HepG2 (cell line): ENCODE results near the gene DHRS11. TPM values are rescaled to one million over a fixed set of nuclear protein-coding genes. Genes with fewer than 3 reads are reported as not detected.
A peak's percentile ranks its signal among the peaks of the same experiment; 100 is the strongest.

Source experiments
- CBFB ChIP-seq: sonication (generic); formaldehyde crosslinking; IDR thresholded peaks from 2 replicates; pipeline ENCODE4 v1.4.0; 2020; ENCODE audit warnings: missing genetic modification reagents
- MXD3 ChIP-seq: IDR thresholded peaks from 2 replicates; pipeline ENCODE4 v1.6.1; 2016; ENCODE audit warnings: mild to moderate bottlenecking, missing biosample characterization, missing genetic modification reagents
- NRL ChIP-seq: sonication (generic); formaldehyde crosslinking; IDR thresholded peaks from 2 replicates; pipeline ENCODE4 v1.5.0; 2020; ENCODE audit warnings: missing genetic modification reagents, mild to moderate bottlenecking, moderate library complexity, borderline replicate concordance
- PAF1 ChIP-seq: IDR thresholded peaks from 2 replicates; pipeline ENCODE4 v1.6.1; 2016; ENCODE audit warnings: missing genetic modification reagents, missing compliant biosample characterization
- SALL2 ChIP-seq: sonication (generic); formaldehyde crosslinking; IDR thresholded peaks from 2 replicates; pipeline ENCODE4 v1.8.1; 2023; ENCODE audit warnings: mild to moderate bottlenecking, missing genetic modification reagents, inconsistent platforms
- SKI ChIP-seq: fragments of 450-650 bp; IDR thresholded peaks from one replicate; pipeline ENCODE4 v1.6.1; 2018; ENCODE audit warnings: mild to moderate bottlenecking; ENCODE audit not compliant: partially characterized antibody
- TRAFD1 ChIP-seq: sonication (generic); formaldehyde crosslinking; IDR thresholded peaks from 2 replicates; pipeline ENCODE4 v1.5.1; 2020; ENCODE audit warnings: missing genetic modification reagents, mild to moderate bottlenecking, borderline replicate concordance
- ZBTB20 ChIP-seq: sonication (generic); formaldehyde crosslinking; IDR thresholded peaks from 2 replicates; pipeline ENCODE4 v1.8.1; 2023; ENCODE audit warnings: missing genetic modification reagents, low read depth, mild to moderate bottlenecking, borderline replicate concordance
- ZC3H13 ChIP-seq: sonication (generic); formaldehyde crosslinking; IDR thresholded peaks from 2 replicates; pipeline ENCODE4 v1.8.1; 2023; ENCODE audit warnings: mild to moderate bottlenecking, missing genetic modification reagents, moderate library complexity
- ZNF251 ChIP-seq: sonication (generic); formaldehyde crosslinking; IDR thresholded peaks from 2 replicates; pipeline ENCODE4 v1.9.0; 2021; ENCODE audit warnings: mild to moderate bottlenecking, missing genetic modification reagents
- ZNF484 ChIP-seq: sonication (generic); formaldehyde crosslinking; IDR thresholded peaks from 2 replicates; pipeline ENCODE4 v1.5.1; 2020; ENCODE audit warnings: mild to moderate bottlenecking, low read depth, missing genetic modification reagents, borderline replicate concordance
- ZNF552 ChIP-seq: sonication (generic); formaldehyde crosslinking; IDR thresholded peaks from 2 replicates; pipeline ENCODE4 v1.9.0; 2022; ENCODE audit warnings: missing genetic modification reagents, mild to moderate bottlenecking, borderline replicate concordance
- ZNF577 ChIP-seq: sonication (generic); formaldehyde crosslinking; IDR thresholded peaks from 2 replicates; pipeline ENCODE4 v1.4.0; 2020; ENCODE audit warnings: mild to moderate bottlenecking, low read depth, missing genetic modification reagents, borderline replicate concordance
- ZNF7 ChIP-seq: IDR thresholded peaks from 2 replicates; pipeline ENCODE4 v1.6.1; 2016; ENCODE audit warnings: missing biosample characterization, missing genetic modification reagents
- ZNF710 ChIP-seq: sonication (generic); formaldehyde crosslinking; IDR thresholded peaks from 2 replicates; pipeline ENCODE4 v1.5.0; 2020; ENCODE audit warnings: mild to moderate bottlenecking, missing genetic modification reagents, borderline replicate concordance
- ZNF761 ChIP-seq: sonication (generic); formaldehyde crosslinking; conservative IDR thresholded peaks from 2 replicates; pipeline ENCODE4 v1.4.0; 2020; ENCODE audit warnings: mild to moderate bottlenecking, missing genetic modification reagents
- ZNF780A ChIP-seq: sonication (generic); formaldehyde crosslinking; IDR thresholded peaks from 2 replicates; pipeline ENCODE4 v1.8.0; 2022; ENCODE audit warnings: mild to moderate bottlenecking, missing genetic modification reagents, moderate library complexity
- ZSCAN12 ChIP-seq: sonication (generic); formaldehyde crosslinking; IDR thresholded peaks from 2 replicates; pipeline ENCODE4 v1.9.0; 2021; ENCODE audit warnings: mild to moderate bottlenecking, missing genetic modification reagents
- polyA plus RNA-seq, 8 experiments: library from polyadenylated mRNA; depleted of rRNA in 3 of 8; stranded (reverse) in 7 of 8; unstranded in 1 of 8; fragments of >200 nt; fragmentation: Illumina TruSeq in 4 of 8; extraction: Trizol in 4 of 8; gene quantifications; 2 replicates each; pipeline versions ENCODE4 v1.2.1 to v1.2.3, GENCODE V29; 2011 to 2016; ENCODE audit warnings: low read depth in 4 of 8, missing spikeins in 1 of 8, mixed read lengths in 1 of 8; ENCODE audit not compliant: insufficient read depth in 1 of 8
- total RNA-seq, 5 experiments: library from RNA; depleted of rRNA; stranded (reverse); fragments of >200 nt; fragmentation: Illumina TruSeq; extraction: Trizol; gene quantifications; 2 replicates each; pipeline ENCODE4 v1.2.3, GENCODE V29; 2016; ENCODE audit warnings: low read depth in 1 of 5
- TF ChIP-seq, protein P1 (sequence below): sonication (generic); formaldehyde crosslinking; IDR thresholded peaks from 2 replicates; pipeline ENCODE4 v1.4.0; 2020; ENCODE audit warnings: mild to moderate bottlenecking, missing genetic modification reagents
- TF ChIP-seq, protein P2 (sequence below): IDR thresholded peaks from 2 replicates; pipeline ENCODE4 v1.6.1; 2016
- TF ChIP-seq, protein P3 (sequence below): sonication (generic); formaldehyde crosslinking; IDR thresholded peaks from 2 replicates; pipeline ENCODE4 v1.8.1; 2023; ENCODE audit warnings: mild to moderate bottlenecking, inconsistent platforms, moderate library complexity, missing genetic modification reagents, borderline replicate concordance

The DHRS11 gene
- total and polyA plus RNA-seq, 2 of the 13 experiments (the other 11 are each of a cell fraction or from before 2014, with no cell fraction given) = 28.4 to 41.9 TPM

DNA sequence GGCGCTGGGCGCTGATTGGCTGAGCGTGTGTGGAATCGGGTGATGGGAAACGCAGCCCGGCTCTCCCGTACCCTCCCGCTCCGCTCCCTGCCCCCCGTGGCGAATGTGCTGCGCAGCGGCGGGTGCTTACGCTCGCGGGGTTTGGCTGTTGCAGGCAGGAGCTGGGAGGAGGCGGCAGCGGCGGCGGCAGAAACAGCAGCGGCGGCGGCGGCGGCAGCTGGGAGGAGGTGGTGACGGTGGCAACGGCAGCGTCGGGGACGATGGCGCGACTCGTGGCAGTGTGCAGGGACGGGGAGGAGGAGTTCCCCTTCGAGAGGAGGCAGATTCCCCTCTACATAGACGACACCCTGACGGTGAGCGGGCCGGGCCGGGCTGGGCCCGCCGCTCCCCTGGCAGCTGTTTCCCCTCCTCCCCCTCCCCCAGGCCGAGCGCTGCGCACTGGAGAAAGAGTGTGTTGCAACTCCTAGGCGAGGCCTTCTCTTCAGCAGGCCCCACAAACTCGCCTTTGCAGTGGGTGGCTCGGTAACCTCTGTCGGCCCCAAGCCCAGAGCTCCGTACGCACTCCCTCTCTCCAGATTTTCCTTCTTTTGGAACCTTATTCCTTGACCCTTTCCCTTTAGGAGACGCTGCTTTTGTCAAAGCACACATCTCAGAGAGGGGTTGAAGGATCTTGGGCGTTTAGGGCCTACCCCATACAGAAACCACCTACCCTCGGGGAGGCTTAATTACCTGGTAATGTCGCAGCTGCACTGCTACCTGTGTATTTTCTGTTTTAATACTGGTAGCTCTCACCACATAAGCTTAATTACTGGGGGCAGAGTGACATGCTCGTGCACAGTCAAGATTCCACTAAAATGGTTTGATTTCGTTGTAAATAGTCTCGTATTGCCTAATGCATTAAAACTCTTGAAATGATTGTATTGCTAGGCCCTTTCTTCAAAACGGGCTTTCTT is 45.9 kb upstream of the DHRS11 start (continued):
- TF ChIP-seq ZNF552 = no peak
- TF ChIP-seq, protein P1, sequence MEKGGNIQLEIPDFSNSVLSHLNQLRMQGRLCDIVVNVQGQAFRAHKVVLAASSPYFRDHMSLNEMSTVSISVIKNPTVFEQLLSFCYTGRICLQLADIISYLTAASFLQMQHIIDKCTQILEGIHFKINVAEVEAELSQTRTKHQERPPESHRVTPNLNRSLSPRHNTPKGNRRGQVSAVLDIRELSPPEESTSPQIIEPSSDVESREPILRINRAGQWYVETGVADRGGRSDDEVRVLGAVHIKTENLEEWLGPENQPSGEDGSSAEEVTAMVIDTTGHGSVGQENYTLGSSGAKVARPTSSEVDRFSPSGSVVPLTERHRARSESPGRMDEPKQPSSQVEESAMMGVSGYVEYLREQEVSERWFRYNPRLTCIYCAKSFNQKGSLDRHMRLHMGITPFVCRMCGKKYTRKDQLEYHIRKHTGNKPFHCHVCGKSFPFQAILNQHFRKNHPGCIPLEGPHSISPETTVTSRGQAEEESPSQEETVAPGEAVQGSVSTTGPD (CRISPR knock-in tag) = 0 out of 2 replicates have a peak, but pooled peaks have one; percentile 51
- peak; percentile 74 for TF ChIP-seq MXD3 (CRISPR knock-in tag)
- no peak for TF ChIP-seq SALL2
- TF ChIP-seq TRAFD1 (CRISPR knock-in tag) = no peak
- TF ChIP-seq, protein P2, sequence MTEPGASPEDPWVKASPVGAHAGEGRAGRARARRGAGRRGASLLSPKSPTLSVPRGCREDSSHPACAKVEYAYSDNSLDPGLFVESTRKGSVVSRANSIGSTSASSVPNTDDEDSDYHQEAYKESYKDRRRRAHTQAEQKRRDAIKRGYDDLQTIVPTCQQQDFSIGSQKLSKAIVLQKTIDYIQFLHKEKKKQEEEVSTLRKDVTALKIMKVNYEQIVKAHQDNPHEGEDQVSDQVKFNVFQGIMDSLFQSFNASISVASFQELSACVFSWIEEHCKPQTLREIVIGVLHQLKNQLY (CRISPR knock-in tag) = no peak
- peak; percentile 87 for TF ChIP-seq NRL (CRISPR knock-in tag)
- no peak for TF ChIP-seq ZNF780A (CRISPR knock-in tag)
- no peak for TF ChIP-seq ZNF710
- TF ChIP-seq ZNF577 (CRISPR knock-in tag) = 0 out of 2 replicates have a peak, but pooled peaks have one; percentile 15
- peak; percentile 56; the same call in 1 of the 2 replicates for TF ChIP-seq ZNF761 (CRISPR knock-in tag)
- TF ChIP-seq ZNF7 (CRISPR knock-in tag) = no peak
- peak; percentile 65 for TF ChIP-seq SKI
- TF ChIP-seq CBFB (CRISPR knock-in tag) = peak; percentile 73
- TF ChIP-seq ZNF484 (CRISPR knock-in tag) = no peak
- no peak for TF ChIP-seq ZC3H13 (CRISPR knock-in tag)
- no peak for TF ChIP-seq ZSCAN12 (CRISPR knock-in tag)
- TF ChIP-seq ZBTB20 (CRISPR knock-in tag) = no peak
- TF ChIP-seq, protein P3, sequence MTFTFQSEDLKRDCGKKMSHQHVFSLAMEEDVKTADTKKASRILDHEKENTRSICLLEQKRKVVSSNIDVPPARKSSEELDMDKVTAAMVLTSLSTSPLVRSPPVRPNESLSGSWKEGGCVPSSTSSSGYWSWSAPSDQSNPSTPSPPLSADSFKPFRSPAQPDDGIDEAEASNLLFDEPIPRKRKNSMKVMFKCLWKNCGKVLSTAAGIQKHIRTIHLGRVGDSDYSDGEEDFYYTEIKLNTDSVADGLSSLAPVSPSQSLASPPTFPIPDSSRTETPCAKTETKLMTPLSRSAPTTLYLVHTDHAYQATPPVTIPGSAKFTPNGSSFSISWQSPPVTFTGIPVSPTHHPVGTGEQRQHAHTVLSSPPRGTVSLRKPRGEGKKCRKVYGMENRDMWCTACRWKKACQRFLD = no peak; the same call in 1 of the 2 replicates
- no peak for TF ChIP-seq PAF1
- no peak for TF ChIP-seq ZNF251
